ENCODE data around the gene MFAP4.

MFAP4 gene

GRCh38 chr17:19386974-19387920 is at the start of gene MFAP4:
Gene MFAP4, minus strand, starts transcription at chr17:19387190. Its CDS starts 35 bp downstream, at chr17:19387155.
- DNase-seq: peak in 2 of 10 donors; percentile 70 to 85
- intact Hi-C loops (cut with DNase I): no loop called here

- intact Hi-C loops (cut with DNase I): no loop called here
- DNase-seq: no peak
Measured at GRCh38 chr17:19433727-19434340, 46.8 kb upstream of the MFAP4 start.

- intact Hi-C loops (cut with DNase I): no loop called here
- DNase-seq: no peak
Measured at GRCh38 chr17:19433255-19433654, 46.3 kb upstream of the MFAP4 start.

- DNase-seq: no peak
- intact Hi-C loops (cut with DNase I): no loop called here
Measured at GRCh38 chr17:19431691-19432090, 44.7 kb upstream of the MFAP4 start.

- intact Hi-C loops (cut with DNase I): no loop called here
- no peak for DNase-seq
Measured at GRCh38 chr17:19426631-19427030, 39.6 kb upstream of the MFAP4 start.

- intact Hi-C loops (cut with DNase I): no loop called here
- DNase-seq: no peak
Measured at GRCh38 chr17:19424934-19425868, 38.2 kb upstream of the MFAP4 start.

- no peak for DNase-seq
- intact Hi-C loops (cut with DNase I): no loop called here
Measured at GRCh38 chr17:19421926-19422325, 34.9 kb upstream of the MFAP4 start.

- intact Hi-C loops (cut with DNase I): no loop called here
- DNase-seq: no peak
Measured at GRCh38 chr17:19421219-19421618, 34.2 kb upstream of the MFAP4 start.

GRCh38 chr17:19418251-19418992 is 31.4 kb upstream of the MFAP4 start:
- no peak for DNase-seq
- intact Hi-C loops (cut with DNase I): no loop called here

- intact Hi-C loops (cut with DNase I): no loop called here
- peak in 1 of 10 donors; percentile 70 for DNase-seq
Measured at GRCh38 chr17:19417611-19418010, 30.6 kb upstream of the MFAP4 start.

GRCh38 chr17:19415806-19416775 is 29.1 kb upstream of the MFAP4 start:
- intact Hi-C loops (cut with DNase I): no loop called here
- peak in 1 of 10 donors; percentile 67 for DNase-seq

GRCh38 chr17:19415311-19415710 is 28.3 kb upstream of the MFAP4 start:
- intact Hi-C loops (cut with DNase I): no loop called here
- DNase-seq: peak in 1 of 10 donors; percentile 82

- intact Hi-C loops (cut with DNase I): no loop called here
- peak in 1 of 10 donors; percentile 84 for DNase-seq
Measured at GRCh38 chr17:19414396-19415280, 27.6 kb upstream of the MFAP4 start.

- intact Hi-C loops (cut with DNase I): no loop called here
Measured at GRCh38 chr17:19413761-19414160, 26.8 kb upstream of the MFAP4 start.

GRCh38 chr17:19412984-19413383 is 26.0 kb upstream of the MFAP4 start:
- intact Hi-C loops (cut with DNase I): no loop called here

More at GRCh38 chr17:19413761-19414160, 26.8 kb upstream of the MFAP4 start:
- DNase-seq: peak in 1 of 10 donors; percentile 53

GRCh38 chr17:19412510-19412909 is 25.5 kb upstream of the MFAP4 start:
- intact Hi-C loops (cut with DNase I): no loop called here
- peak in 1 of 10 donors; percentile 72 for DNase-seq

More at GRCh38 chr17:19412984-19413383, 26.0 kb upstream of the MFAP4 start:
- peak in 1 of 10 donors; percentile 70 for DNase-seq

- intact Hi-C loops (cut with DNase I): no loop called here
- DNase-seq: peak in 8 of 10 donors; percentile 48 to 93 (median 62)
Measured at GRCh38 chr17:19411631-19412030, 24.6 kb upstream of the MFAP4 start.
